Activated CD8-positive, alpha-beta T cell treated with anti-CD3 and anti-CD28 coated beads, Interleukin-2, amount 10 ng/mL, durations not matched to agents 7 days and 5 days (primary cell): ENCODE data around the gene FLNB. TPM values are rescaled to one million over a fixed set of nuclear protein-coding genes. Genes with fewer than 3 reads are reported as not detected.
"Not testable (repeated sequence)": the region's sequence is repeated elsewhere in the genome, so short reads cannot be mapped to it uniquely, and the experiment has no call there.

ENCODE experiments used
- ATAC-seq: fragments of 150-1000 bp; cut with Tn5 transposase; one replicate; pipeline ENCODE4 v1.10.0; 2021; ENCODE audit warnings: moderate library complexity
- CTCF ChIA-PET: fragments of 350-600 bp; sonication (Branson Sonifier 250); formaldehyde crosslinking; loops from one replicate; lab custom pipeline; 2021; ENCODE audit warnings: antibody characterized with exemption; lab: Charles Lee
- POLR2A ChIA-PET: fragments of 350-600 bp; sonication (Branson Sonifier 250); formaldehyde crosslinking; loops from one replicate; lab custom pipeline; 2021; ENCODE audit warnings: antibody characterized with exemption; lab: Charles Lee
- DNase-seq: peaks from one replicate; pipeline ENCODE4 v3.0.0-alpha.2; 2020
- H3K27ac Mint-ChIP-seq: one replicate; pipeline ENCODE4 v1.8.0; 2021; ENCODE audit warnings: mild to moderate bottlenecking, mixed read lengths
- H3K27me3 Mint-ChIP-seq: one replicate; pipeline ENCODE4 v1.8.0; 2021; ENCODE audit warnings: low read depth, mixed read lengths
- H3K36me3 Mint-ChIP-seq: one replicate; pipeline ENCODE4 v1.8.0; 2021; ENCODE audit warnings: low read depth, mixed read lengths
- H3K4me1 Mint-ChIP-seq: one replicate; pipeline ENCODE4 v1.8.0; 2021; ENCODE audit warnings: low read depth, mixed read lengths
- H3K4me3 Mint-ChIP-seq: one replicate; pipeline ENCODE4 v1.8.0; 2021; ENCODE audit warnings: mild to moderate bottlenecking, mixed read lengths
- H3K9me3 Mint-ChIP-seq: one replicate; pipeline ENCODE4 v1.8.0; 2022; ENCODE audit warnings: mixed read lengths; ENCODE audit not compliant: insufficient read depth
- total RNA-seq, 2 experiments: library from RNA; stranded (reverse); gene quantifications; one replicate each; pipeline ENCODE4 v1.2.3, GENCODE V29; 2021

FLNB gene
- total RNA-seq, 2 experiments from 2014 or later, result 14.1 to 15.9 TPM

DNA sequence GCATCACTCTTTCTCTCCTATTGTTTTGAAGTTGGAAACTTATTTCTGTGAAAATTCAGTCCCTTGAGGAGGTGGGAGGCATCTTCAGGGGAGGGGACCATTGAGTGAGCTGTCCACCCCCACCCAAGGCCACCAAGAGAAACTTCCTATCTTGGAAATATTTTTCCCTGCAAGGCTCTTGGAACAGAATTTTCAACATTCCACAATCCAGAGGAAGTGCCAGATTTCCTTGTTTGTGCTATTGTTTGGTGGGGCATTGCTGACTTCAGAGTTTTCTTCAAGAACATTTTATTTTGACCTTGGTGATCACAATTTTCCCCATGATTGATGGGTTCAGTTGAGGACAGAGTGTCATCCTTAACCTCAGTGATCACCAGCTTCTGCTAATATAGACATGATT, 190.6 kb downstream of the FLNB start:
- Mint-ChIP-seq H3K4me3 (no peak overlapping the region), H3K36me3 (peaks cover 3% of the 10 kb centered on the region), H3K27ac (no peak overlapping the region), H3K4me1 (peaks cover 2% of the 10 kb centered on the region), H3K27me3 (peaks cover 12% of the 10 kb centered on the region), H3K9me3 (peaks cover 4% of the 10 kb centered on the region)
- ATAC-seq, result no peak
- POLR2A ChIA-PET, result no interaction called here
- DNase-seq, result no peak
- CTCF ChIA-PET, result interaction anchor here (0.8 to 1.6 kb wide), 2 partner anchors 11 to 20 kb away, joined by 3 to 4 read pairs; no protein-coding TSS in a partner anchor

DNA sequence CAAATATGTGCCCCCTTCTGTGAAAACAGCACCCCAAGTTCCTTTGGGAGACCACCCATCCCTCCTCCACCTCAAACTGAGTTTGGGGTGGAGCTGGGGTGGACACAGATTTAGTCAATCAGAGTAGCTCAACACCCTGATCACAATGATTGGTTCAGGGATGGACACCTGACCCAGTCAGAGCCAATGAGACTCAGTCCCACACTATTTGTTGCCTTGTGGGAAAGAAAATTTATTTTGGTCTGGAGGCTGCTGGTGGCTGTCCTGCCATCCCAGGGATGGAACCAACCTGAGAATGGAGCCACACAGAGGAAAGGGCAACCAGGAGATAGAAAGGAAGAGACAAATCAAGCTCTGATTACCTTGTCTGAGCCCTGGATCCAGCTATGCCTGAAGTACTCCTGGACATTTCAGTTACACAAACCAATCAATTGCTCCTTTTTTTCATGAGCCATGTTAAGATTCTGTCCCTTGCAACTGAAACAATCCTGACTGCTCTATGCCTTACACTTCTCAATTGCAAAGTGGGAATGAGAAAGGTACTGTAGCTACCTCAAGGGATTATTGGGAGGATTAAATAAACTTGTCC, 192.0 kb downstream of the FLNB start:
- Mint-ChIP-seq H3K4me1 (peaks cover 2% of the 10 kb centered on the region), H3K27ac (no peak overlapping the region), H3K4me3 (no peak overlapping the region), H3K27me3 (peaks cover 12% of the 10 kb centered on the region), H3K9me3 (peaks cover 4% of the 10 kb centered on the region), H3K36me3 (peaks cover 3% of the 10 kb centered on the region)
- no peak for DNase-seq
- ATAC-seq, result no peak
- POLR2A ChIA-PET, result no interaction called here
- CTCF ChIA-PET, result interaction anchor here (0.7 to 2.5 kb wide), 3 partner anchors 12 to 34 kb away, joined by 3 to 18 read pairs (median 5); no protein-coding TSS in a partner anchor

GRCh38 chr3:58200846-58201355, 192.7 kb downstream of the FLNB start:
- peaks cover 14% of the 10 kb centered on the region for H3K27me3 Mint-ChIP-seq
- H3K9me3 Mint-ChIP-seq, result peaks cover 4% of the 10 kb centered on the region
- no peak overlapping the region for H3K4me3 Mint-ChIP-seq
- H3K27ac Mint-ChIP-seq, result no peak overlapping the region
- H3K4me1 Mint-ChIP-seq, result peaks cover 2% of the 10 kb centered on the region
- peaks cover 3% of the 10 kb centered on the region for H3K36me3 Mint-ChIP-seq
- DNase-seq (no peak), ATAC-seq (no peak)
- CTCF ChIA-PET, result interaction anchor here (0.9 to 2.5 kb wide), 4 partner anchors 9 to 33 kb away, joined by 3 to 18 read pairs (median 4); no protein-coding TSS in a partner anchor
- POLR2A ChIA-PET, result no interaction called here

DNA sequence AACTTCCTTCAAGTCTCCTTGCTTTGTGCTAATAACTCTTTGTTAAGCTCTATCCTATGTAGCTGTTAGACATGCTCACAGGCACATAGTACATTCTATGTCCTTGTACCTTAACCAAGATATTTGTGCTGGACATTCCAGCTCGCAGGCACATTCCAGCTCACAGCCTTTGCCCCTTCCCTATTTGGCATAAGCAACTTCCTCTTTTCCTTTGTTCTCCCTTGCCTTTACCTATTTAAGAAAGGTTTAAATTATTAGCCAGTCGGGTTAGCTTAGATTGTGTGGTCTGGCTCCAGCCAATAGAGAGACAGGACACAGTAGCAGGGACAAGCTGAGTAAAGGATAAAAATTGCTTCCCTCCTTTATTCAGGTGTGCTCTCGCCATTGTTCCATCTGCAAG, 193.2 kb downstream of the FLNB start:
- H3K4me1 Mint-ChIP-seq, DNase-seq, H3K36me3 Mint-ChIP-seq, ATAC-seq, POLR2A ChIA-PET, H3K27ac Mint-ChIP-seq, H3K9me3 Mint-ChIP-seq, H3K4me3 Mint-ChIP-seq: not testable (repeated sequence)
- CTCF ChIA-PET, result interaction anchor here (0.9 to 2.5 kb wide), 3 partner anchors 9 to 34 kb away, joined by 3 to 18 read pairs (median 3); no protein-coding TSS in a partner anchor
- peaks cover 14% of the 10 kb centered on the region for H3K27me3 Mint-ChIP-seq

GRCh38 chr3:58202917-58203360, 194.7 kb downstream of the FLNB start:
- Mint-ChIP-seq H3K36me3 (peaks cover 3% of the 10 kb centered on the region), H3K27ac (no peak overlapping the region), H3K4me1 (peaks cover 8% of the 10 kb centered on the region), H3K9me3 (peaks cover 4% of the 10 kb centered on the region), H3K4me3 (no peak overlapping the region), H3K27me3 (peaks cover 14% of the 10 kb centered on the region)
- CTCF ChIA-PET, result interaction anchor here (1.0 to 1.9 kb wide), 4 partner anchors 14 to 103 kb away, joined by 3 to 6 read pairs (median 4); partner anchors contain the start of genes HTD2 and RPP14
- DNase-seq, result no peak
- no peak for ATAC-seq
- POLR2A ChIA-PET, result no interaction called here

DNA sequence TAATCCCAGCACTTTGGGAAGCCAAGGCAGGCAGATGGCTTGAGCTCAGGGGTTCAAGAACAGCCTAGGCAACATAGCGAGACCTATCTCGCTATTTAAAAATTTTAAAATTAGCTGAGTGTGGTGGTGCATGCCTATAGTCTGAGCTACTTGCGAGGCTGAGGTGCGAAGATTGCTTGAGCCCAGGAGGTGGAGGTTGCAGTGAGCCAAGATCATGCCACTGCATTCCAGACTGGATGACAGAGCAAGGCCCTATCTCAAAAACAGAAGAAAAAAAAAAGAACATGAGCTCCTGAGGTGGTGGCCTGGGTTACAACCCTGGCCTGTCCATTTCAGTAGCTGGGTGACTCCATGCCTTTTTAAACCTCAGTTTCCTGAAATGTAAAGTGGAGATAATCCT, 195.3 kb downstream of the FLNB start:
- Mint-ChIP-seq H3K4me1 (peaks cover 8% of the 10 kb centered on the region), H3K4me3 (no peak overlapping the region), H3K36me3 (peaks cover 3% of the 10 kb centered on the region), H3K27me3 (peaks cover 14% of the 10 kb centered on the region), H3K27ac (no peak overlapping the region), H3K9me3 (peaks cover 4% of the 10 kb centered on the region)
- ATAC-seq (no peak), DNase-seq (no peak)
- ChIA-PET CTCF (interaction anchor here (1.1 to 1.9 kb wide), 3 partner anchors 13 to 103 kb away, joined by 3 to 6 read pairs (median 5); partner anchors contain the start of genes HTD2 and RPP14), POLR2A (no interaction called here)

DNA sequence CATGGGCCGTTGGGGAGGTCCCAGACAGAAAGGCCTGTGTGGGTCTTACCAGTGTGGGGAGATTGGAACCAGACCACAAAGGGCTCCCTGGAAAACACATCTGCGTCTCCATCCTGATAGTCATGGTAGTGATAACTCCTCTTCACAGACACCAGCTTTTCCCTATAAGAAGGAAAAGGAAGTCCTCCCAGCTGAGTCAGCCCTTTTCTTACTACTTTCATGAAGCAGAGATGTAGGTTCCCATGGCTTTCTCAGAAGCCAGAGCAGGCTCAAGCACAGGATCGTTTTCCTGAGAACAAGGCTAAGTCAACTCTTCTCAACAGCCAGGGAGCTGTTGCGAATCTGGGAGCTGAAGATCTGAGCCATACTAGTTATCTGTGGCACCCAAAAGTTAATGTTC, 196.5 kb downstream of the FLNB start:
- ATAC-seq, result no peak
- peaks cover 3% of the 10 kb centered on the region for H3K36me3 Mint-ChIP-seq
- peaks cover 14% of the 10 kb centered on the region for H3K27me3 Mint-ChIP-seq
- H3K9me3 Mint-ChIP-seq, result peaks cover 4% of the 10 kb centered on the region
- ChIA-PET CTCF (interaction anchor here (1.3 to 2.4 kb wide), 3 partner anchors 12 to 27 kb away, joined by 3 to 10 read pairs (median 6); no protein-coding TSS in a partner anchor), POLR2A (no interaction called here)
- DNase-seq, result no peak
- peaks cover 8% of the 10 kb centered on the region for H3K4me1 Mint-ChIP-seq
- no peak overlapping the region for H3K4me3 Mint-ChIP-seq
- no peak overlapping the region for H3K27ac Mint-ChIP-seq

DNA sequence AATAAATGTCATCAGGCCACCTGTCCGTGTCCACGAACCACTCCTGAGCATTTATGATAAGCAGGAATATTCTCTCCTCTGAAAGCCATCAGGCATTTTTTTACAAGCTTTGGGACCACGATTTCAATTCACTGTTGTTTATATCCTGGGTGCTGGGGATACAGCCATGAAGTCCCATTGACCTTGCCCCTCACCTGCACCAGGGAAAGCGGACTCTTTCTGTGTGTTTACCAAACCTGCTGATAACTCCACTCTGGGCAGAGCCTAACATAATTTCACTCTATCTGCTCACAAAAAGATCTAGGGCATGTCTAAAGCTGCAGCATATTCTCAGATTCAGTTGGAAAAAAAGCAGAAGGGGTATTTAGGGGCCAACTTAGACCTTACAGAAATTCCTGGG, 197.8 kb downstream of the FLNB start:
- POLR2A ChIA-PET, result no interaction called here
- CTCF ChIA-PET, result interaction anchor here (1.1 to 2.7 kb wide), 5 partner anchors 8 to 28 kb away, joined by 3 to 19 read pairs (median 6); no protein-coding TSS in a partner anchor

GRCh38 chr3:58206406-58207011, 198.3 kb downstream of the FLNB start:
- DNase-seq (peak; percentile 32), ATAC-seq (peak; percentile 61)
- ChIA-PET POLR2A (no interaction called here), CTCF (interaction anchor here (1.1 to 2.7 kb wide), 6 partner anchors 8 to 100 kb away, joined by 4 to 19 read pairs (median 6); partner anchors contain the start of genes HTD2 and RPP14)
- peaks cover 12% of the 10 kb centered on the region for H3K27me3 Mint-ChIP-seq
- peaks cover 8% of the 10 kb centered on the region for H3K4me1 Mint-ChIP-seq
- H3K36me3 Mint-ChIP-seq, result peaks cover 3% of the 10 kb centered on the region
- H3K27ac Mint-ChIP-seq, result no peak overlapping the region
- no peak overlapping the region for H3K4me3 Mint-ChIP-seq
- H3K9me3 Mint-ChIP-seq, result peaks cover 2% of the 10 kb centered on the region

More for the DNA sequence above, 197.8 kb downstream of the FLNB start:
- peaks cover 3% of the 10 kb centered on the region for H3K36me3 Mint-ChIP-seq
- ATAC-seq (no peak), DNase-seq (no peak)
- no peak overlapping the region for H3K4me3 Mint-ChIP-seq
- H3K27ac Mint-ChIP-seq, result no peak overlapping the region
- H3K4me1 Mint-ChIP-seq, result peaks cover 8% of the 10 kb centered on the region
- H3K9me3 Mint-ChIP-seq, result peaks cover 4% of the 10 kb centered on the region
- peaks cover 14% of the 10 kb centered on the region for H3K27me3 Mint-ChIP-seq

DNA sequence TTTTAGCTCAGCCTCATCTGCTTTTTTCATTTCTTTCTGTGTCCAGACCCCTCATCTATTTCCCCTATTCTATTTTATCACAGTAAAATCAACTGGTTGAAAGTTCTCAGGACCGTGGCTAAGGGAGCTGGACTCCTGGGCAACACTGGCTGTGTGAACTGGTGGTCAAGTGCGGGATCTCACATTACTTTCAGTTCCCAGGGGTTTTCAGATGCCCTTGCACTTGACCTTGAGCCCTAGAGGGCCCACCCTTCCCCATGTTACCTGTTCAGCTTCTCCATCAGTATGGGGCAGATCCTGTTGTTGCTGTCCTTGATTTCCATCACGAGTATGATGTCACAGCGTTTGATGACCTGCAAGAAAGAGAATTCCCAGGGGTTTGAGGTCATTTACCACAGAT, 199.7 kb downstream of the FLNB start:
- peaks cover 15% of the 10 kb centered on the region for H3K27me3 Mint-ChIP-seq
- H3K36me3 Mint-ChIP-seq, result peaks cover 3% of the 10 kb centered on the region
- DNase-seq (no peak), ATAC-seq (no peak)
- ChIA-PET POLR2A (no interaction called here), CTCF (interaction anchor here (0.7 to 3.1 kb wide), 6 partner anchors 9 to 805 kb away, joined by 3 to 19 read pairs (median 6); partner anchors contain the start of genes HTD2 and RPP14)
- no peaks in the 10 kb centered on the region for H3K9me3 Mint-ChIP-seq
- no peak overlapping the region for H3K4me3 Mint-ChIP-seq
- H3K27ac Mint-ChIP-seq, result no peak overlapping the region
- H3K4me1 Mint-ChIP-seq, result peaks cover 8% of the 10 kb centered on the region

DNA sequence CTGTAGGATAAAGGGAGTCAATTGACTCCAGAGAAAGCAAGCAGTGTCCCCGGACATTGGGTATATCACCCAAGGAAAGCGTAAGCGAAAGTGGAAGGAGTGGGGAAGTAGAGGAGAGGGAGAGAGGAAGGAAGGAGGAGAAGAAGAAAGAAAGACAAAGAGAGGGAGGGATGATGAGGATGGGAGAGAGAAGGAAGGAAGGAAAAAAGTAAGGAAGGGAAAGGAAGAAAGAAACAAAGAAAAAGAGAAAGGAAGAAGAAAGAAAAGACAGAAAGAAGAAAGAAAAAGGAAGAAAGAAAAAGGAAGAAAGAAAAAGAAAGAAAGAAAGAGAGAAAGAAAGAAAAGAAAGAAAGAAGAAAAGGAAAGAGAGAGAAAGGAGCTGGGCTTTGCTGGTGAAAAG, 201.7 kb downstream of the FLNB start:
- Mint-ChIP-seq H3K27me3 (peaks cover 11% of the 10 kb centered on the region), H3K4me1 (peaks cover 14% of the 10 kb centered on the region), H3K4me3 (no peak overlapping the region), H3K27ac (no peak overlapping the region), H3K36me3 (no peaks in the 10 kb centered on the region), H3K9me3 (no peaks in the 10 kb centered on the region)
- ChIA-PET POLR2A (no interaction called here), CTCF (interaction anchor here (1.1 to 3.1 kb wide), 2 partner anchors 8 to 22 kb away, joined by 3 to 14 read pairs; no protein-coding TSS in a partner anchor)
- ATAC-seq (no peak), DNase-seq (no peak)
